HepG2 (cell line): ENCODE results near the gene STK25. TPM values are rescaled to one million over a fixed set of nuclear protein-coding genes. Genes with fewer than 3 reads are reported as not detected.

Experiments used
- ATAC-seq: fragments of 200-7000 bp; cut with Tn5 transposase; 3 replicates; pipeline ENCODE4 v1.9.1; 2020; ENCODE audit warnings: mild to moderate bottlenecking, moderate library complexity
- BruUV-seq: library from RNA; stranded (reverse); fragments of 400-500 nt; replicated peaks from 2 replicates; lab custom pipeline; 2021; lab: Mats Ljungman, UMichigan
- CTCF ChIA-PET: fragments of 300-600 bp; formaldehyde crosslinking; extraction: SDS; loops from one replicate; lab custom pipeline; 2021; ENCODE audit warnings: low total read pairs, inconsistent platforms, low intra/inter-chr PET ratio; lab: Yijun Ruan, JAX
- POLR2A ChIA-PET: fragments of 350-600 bp; sonication (Branson Sonifier 250); formaldehyde crosslinking; loops from one replicate; lab custom pipeline; 2020; ENCODE audit warnings: antibody characterized with exemption, inconsistent platforms; lab: Yijun Ruan, JAX
- DNase-seq: peaks from one replicate; pipeline ENCODE4 v3.0.0-alpha.2; 2015; ENCODE audit warnings: low spot score
- FAIRE-seq: peaks from 3 replicates; lab custom pipeline; 2011; peaks lifted over from hg19 to GRCh38; lab: Jason Lieb, UNC
- H2AFZ ChIP-seq: one replicate; pipeline ENCODE4 v1.6.1; 2011; ENCODE audit warnings: low read length, inconsistent platforms
- H3K27ac ChIP-seq: fragments of 300-600 bp; 3 replicates; pipeline ENCODE4 v1.8.0; 2011; ENCODE audit warnings: mixed run types, mild to moderate bottlenecking, mixed read lengths, low read length, inconsistent platforms; ENCODE audit not compliant: insufficient read depth; ENCODE audit errors: extremely low read length
- H3K27me3 ChIP-seq, 2 experiments: fragments of 200-600 bp in 1 of 2; 2 replicates in 1 of 2; 3 replicates in 1 of 2; pipeline versions ENCODE4 v1.6.0 to v1.8.0; 2011; ENCODE audit warnings: low read length in 2 of 2, mild to moderate bottlenecking in 2 of 2, moderate library complexity in 2 of 2, inconsistent platforms in 1 of 2; ENCODE audit not compliant: insufficient read depth in 2 of 2, control insufficient read depth in 1 of 2
- H3K36me3 ChIP-seq, 2 experiments: fragments of 200-600 bp in 1 of 2; replicated peaks in 1 of 2; 2 replicates in 1 of 2; 3 replicates in 1 of 2; pipeline versions ENCODE4 v1.5.1 to v1.8.0; 2011; ENCODE audit warnings: low read length in 2 of 2, inconsistent platforms in 1 of 2; ENCODE audit not compliant: insufficient read depth in 2 of 2, control insufficient read depth in 1 of 2
- H3K4me1 ChIP-seq: 2 replicates; pipeline ENCODE4 v1.5.1; 2012; ENCODE audit warnings: low read length, inconsistent platforms; ENCODE audit not compliant: insufficient read depth
- H3K4me2 ChIP-seq: 2 replicates; pipeline ENCODE4 v1.6.0; 2011; ENCODE audit warnings: low read depth, low read length, inconsistent platforms
- H3K4me3 ChIP-seq, 3 experiments: fragments of 200-600 bp in 1 of 3; sonication (generic), shearing (Covaris generic) in 1 of 3; replicated peaks in 1 of 3; 2 replicates each; pipeline ENCODE4 v1.5.1; 2011 to 2016; ENCODE audit warnings: low read length in 3 of 3, inconsistent platforms in 2 of 3, low read depth in 2 of 3, mild to moderate bottlenecking in 2 of 3, control low read depth in 1 of 3, mixed read lengths in 1 of 3; ENCODE audit not compliant: insufficient read depth in 1 of 3
- H3K79me2 ChIP-seq: one replicate; pipeline ENCODE4 v1.6.1; 2011; ENCODE audit warnings: low read length, inconsistent platforms; ENCODE audit not compliant: insufficient read depth
- H3K9ac ChIP-seq: 2 replicates; pipeline ENCODE4 v1.6.0; 2011; ENCODE audit warnings: mild to moderate bottlenecking, low read depth, low read length, inconsistent platforms; ENCODE audit not compliant: insufficient read depth
- H3K9me3 ChIP-seq: 2 replicates; pipeline ENCODE4 v1.5.1; 2012; ENCODE audit warnings: mild to moderate bottlenecking, low read length
- H4K20me1 ChIP-seq: 2 replicates; pipeline ENCODE4 v1.6.0; 2011; ENCODE audit warnings: inconsistent platforms, mild to moderate bottlenecking, low read length, moderate library complexity; ENCODE audit not compliant: insufficient read depth
- HNRNPL ChIP-seq: fragments of 200-400 bp; formaldehyde crosslinking; IDR thresholded peaks from 2 replicates; pipeline ENCODE4 v1.6.1; 2017; ENCODE audit warnings: mild to moderate bottlenecking, low read depth, low read length
- MIER3 ChIP-seq: IDR thresholded peaks from 2 replicates; pipeline ENCODE4 v1.6.1; 2016; ENCODE audit warnings: missing compliant biosample characterization, borderline replicate concordance
- SALL1 ChIP-seq: sonication (generic); formaldehyde crosslinking; IDR thresholded peaks from 2 replicates; pipeline ENCODE4 v1.8.0; 2022; ENCODE audit warnings: mild to moderate bottlenecking, missing genetic modification reagents
- U2AF2 ChIP-seq: fragments of 200-400 bp; formaldehyde crosslinking; IDR thresholded peaks from 2 replicates; pipeline ENCODE4 v1.6.1; 2017; ENCODE audit warnings: low read depth, mild to moderate bottlenecking, low read length
- ZBTB21 ChIP-seq: sonication (generic); formaldehyde crosslinking; IDR thresholded peaks from 2 replicates; pipeline ENCODE4 v1.4.0; 2020; ENCODE audit warnings: missing genetic modification reagents
- ZNF556 ChIP-seq: sonication (generic); formaldehyde crosslinking; IDR thresholded peaks from 2 replicates; pipeline ENCODE4 v1.4.0; 2020; ENCODE audit warnings: mild to moderate bottlenecking, missing genetic modification reagents, borderline replicate concordance
- ZNF646 ChIP-seq: sonication (generic); formaldehyde crosslinking; IDR thresholded peaks from 2 replicates; pipeline ENCODE4 v1.9.0; 2021; ENCODE audit warnings: mild to moderate bottlenecking, missing genetic modification reagents
- ZNF839 ChIP-seq: sonication (generic); formaldehyde crosslinking; IDR thresholded peaks from 2 replicates; pipeline ENCODE4 v1.4.0; 2020; ENCODE audit warnings: missing genetic modification reagents, mild to moderate bottlenecking, borderline replicate concordance
- ZSCAN25 ChIP-seq: sonication (generic); formaldehyde crosslinking; IDR thresholded peaks from 2 replicates; pipeline ENCODE4 v1.8.0; 2022; ENCODE audit warnings: mild to moderate bottlenecking, missing genetic modification reagents
- WGBS: methylation state at CpG from one replicate; pipeline ENCODE4 v1.1.6; 2017; ENCODE audit warnings: low lambda C conversion rate; 5-methylcytosine and 5-hydroxymethylcytosine counted together
- in situ Hi-C: cut with HindIII; loops from 2 replicates; pipeline ENCODE4 v1.10.0; 2017; ENCODE audit warnings: low pct_unique_long_range_greater_than_20kb; ENCODE audit not compliant: extremely low pct_ligation_motif_present
- intact Hi-C: fragments of 100-400 bp; cut with micrococcal nuclease; formaldehyde crosslinking; loops from one replicate; pipeline ENCODE4 v1.10.0; 2022; ENCODE audit not compliant: unreplicated experiment
- polyA plus RNA-seq, 8 experiments: library from polyadenylated mRNA; depleted of rRNA in 3 of 8; stranded (reverse) in 7 of 8; unstranded in 1 of 8; fragments of >200 nt; fragmentation: Illumina TruSeq in 4 of 8; extraction: Trizol in 4 of 8; gene quantifications; 2 replicates each; pipeline versions ENCODE4 v1.2.1 to v1.2.3, GENCODE V29; 2011 to 2016; ENCODE audit warnings: low read depth in 4 of 8, missing spikeins in 1 of 8, mixed read lengths in 1 of 8; ENCODE audit not compliant: insufficient read depth in 1 of 8
- total RNA-seq, 5 experiments: library from RNA; depleted of rRNA; stranded (reverse); fragments of >200 nt; fragmentation: Illumina TruSeq; extraction: Trizol; gene quantifications; 2 replicates each; pipeline ENCODE4 v1.2.3, GENCODE V29; 2016; ENCODE audit warnings: low read depth in 1 of 5
- TF ChIP-seq, protein P1 (sequence below): sonication (generic); formaldehyde crosslinking; IDR thresholded peaks from 2 replicates; pipeline ENCODE4 v1.4.0; 2020; ENCODE audit warnings: mild to moderate bottlenecking, low read depth, missing genetic modification reagents
- TF ChIP-seq, protein P2 (sequence below): sonication (generic); formaldehyde crosslinking; IDR thresholded peaks from 2 replicates; pipeline ENCODE4 v1.9.0; 2021; ENCODE audit warnings: missing genetic modification reagents, mild to moderate bottlenecking, borderline replicate concordance
- TF ChIP-seq, protein P3 (sequence below): sonication (generic); formaldehyde crosslinking; IDR thresholded peaks from 2 replicates; pipeline ENCODE4 v1.8.0; 2022; ENCODE audit warnings: missing genetic modification reagents, low read depth, mild to moderate bottlenecking, borderline replicate concordance

Gene STK25
- total and polyA plus RNA-seq, 2 of the 13 experiments (the other 11 are each of a cell fraction or from before 2014, with no cell fraction given), result 177 to 481 TPM

GRCh38 chr2:241516520-241516965, 8.2 kb upstream of the STK25 start:
- Histone ChIP-seq H2AFZ (no peak overlapping the region), H3K79me2 (no peaks in the 10 kb centered on the region), H3K27ac (no peak overlapping the region), H3K4me3 (peak overlapping the region in 1 of 3 experiments; percentile 33; a peak in 2 of 6 replicates), H3K27me3 (no peaks in the 10 kb centered on the region; a peak in 2 of 5 replicates), H4K20me1 (no peaks in the 10 kb centered on the region), H3K9ac (no peak overlapping the region), H3K4me1 (peaks cover 56% of the 10 kb centered on the region), H3K9me3 (no peaks in the 10 kb centered on the region), H3K36me3 (no peaks in the 10 kb centered on the region), H3K4me2 (peak overlapping the region; percentile 52)
- WGBS, result 91% methylated on average over 3 of the region's 3 CpGs
- BruUV-seq, result no TSS peak
- intact Hi-C loops (no loop called here), in situ Hi-C loops (no loop called here)
- TF ChIP-seq, protein P1, sequence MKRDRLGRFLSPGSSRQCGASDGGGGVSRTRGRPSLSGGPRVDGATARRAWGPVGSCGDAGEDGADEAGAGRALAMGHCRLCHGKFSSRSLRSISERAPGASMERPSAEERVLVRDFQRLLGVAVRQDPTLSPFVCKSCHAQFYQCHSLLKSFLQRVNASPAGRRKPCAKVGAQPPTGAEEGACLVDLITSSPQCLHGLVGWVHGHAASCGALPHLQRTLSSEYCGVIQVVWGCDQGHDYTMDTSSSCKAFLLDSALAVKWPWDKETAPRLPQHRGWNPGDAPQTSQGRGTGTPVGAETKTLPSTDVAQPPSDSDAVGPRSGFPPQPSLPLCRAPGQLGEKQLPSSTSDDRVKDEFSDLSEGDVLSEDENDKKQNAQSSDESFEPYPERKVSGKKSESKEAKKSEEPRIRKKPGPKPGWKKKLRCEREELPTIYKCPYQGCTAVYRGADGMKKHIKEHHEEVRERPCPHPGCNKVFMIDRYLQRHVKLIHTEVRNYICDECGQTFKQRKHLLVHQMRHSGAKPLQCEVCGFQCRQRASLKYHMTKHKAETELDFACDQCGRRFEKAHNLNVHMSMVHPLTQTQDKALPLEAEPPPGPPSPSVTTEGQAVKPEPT (CRISPR knock-in tag), result no peak
- TF ChIP-seq, protein P2, sequence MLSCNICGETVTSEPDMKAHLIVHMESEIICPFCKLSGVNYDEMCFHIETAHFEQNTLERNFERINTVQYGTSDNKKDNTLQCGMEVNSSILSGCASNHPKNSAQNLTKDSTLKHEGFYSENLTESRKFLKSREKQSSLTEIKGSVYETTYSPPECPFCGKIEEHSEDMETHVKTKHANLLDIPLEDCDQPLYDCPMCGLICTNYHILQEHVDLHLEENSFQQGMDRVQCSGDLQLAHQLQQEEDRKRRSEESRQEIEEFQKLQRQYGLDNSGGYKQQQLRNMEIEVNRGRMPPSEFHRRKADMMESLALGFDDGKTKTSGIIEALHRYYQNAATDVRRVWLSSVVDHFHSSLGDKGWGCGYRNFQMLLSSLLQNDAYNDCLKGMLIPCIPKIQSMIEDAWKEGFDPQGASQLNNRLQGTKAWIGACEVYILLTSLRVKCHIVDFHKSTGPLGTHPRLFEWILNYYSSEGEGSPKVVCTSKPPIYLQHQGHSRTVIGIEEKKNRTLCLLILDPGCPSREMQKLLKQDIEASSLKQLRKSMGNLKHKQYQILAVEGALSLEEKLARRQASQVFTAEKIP, result no peak
- TF ChIP-seq U2AF2 (no peak), SALL1 (CRISPR knock-in tag) (0 out of 2 replicates have a peak, but pooled peaks have one; percentile 25), MIER3 (CRISPR knock-in tag) (no peak), ZNF556 (CRISPR knock-in tag) (0 out of 2 replicates have a peak, but pooled peaks have one; percentile 25), ZBTB21 (CRISPR knock-in tag) (no peak), ZSCAN25 (CRISPR knock-in tag) (no peak), ZNF646 (CRISPR knock-in tag) (peak; percentile 99), HNRNPL (peak; percentile 58), ZNF839 (0 out of 2 replicates have a peak, but pooled peaks have one; percentile 49)
- TF ChIP-seq, protein P3, sequence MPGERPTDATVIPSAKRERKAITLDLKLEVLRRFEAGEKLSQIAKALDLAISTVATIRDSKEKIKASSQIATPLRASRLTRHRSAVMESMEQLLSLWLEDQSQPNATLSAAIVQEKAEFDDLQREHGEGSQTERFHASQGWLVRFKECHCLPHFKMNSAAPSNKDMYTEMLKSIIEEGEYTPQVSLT (CRISPR knock-in tag), result no peak
- ATAC-seq (no peak), FAIRE-seq (peak; percentile 85), DNase-seq (no peak)
- POLR2A ChIA-PET, result interaction anchor here (0.8 to 2.4 kb wide), 5 partner anchors 9 to 186 kb away, joined by 3 to 11 read pairs (median 4); no protein-coding TSS in a partner anchor
- CTCF ChIA-PET, result no interaction called here
